Endothelial cell of umbilical vein (primary cell): ENCODE data around the gene NPTX2.

Source experiments
- CTCF ChIP-seq, 2 donors: IDR thresholded peaks; 1 replicate in 1 of 2; 2 replicates in 1 of 2; pipeline ENCODE4 v1.5.1; 2011; ENCODE audit warnings: low read length in 2 of 2, mild to moderate bottlenecking in 2 of 2, moderate library complexity in 2 of 2, control low read depth in 1 of 2, inconsistent platforms in 1 of 2, low read depth in 1 of 2; ENCODE audit not compliant: insufficient read depth in 1 of 2; ENCODE audit errors: extremely low read depth in 1 of 2
- POLR2A ChIP-seq: IDR thresholded peaks from 2 replicates; pipeline ENCODE4 v1.6.1; 2012; ENCODE audit warnings: low read depth, mild to moderate bottlenecking, control low read depth, low read length

GRCh38 chr7:98575878-98576277 lies 41.2 kb upstream of the NPTX2 start:
- TF ChIP-seq POLR2A (no peak), CTCF (IDR thresholded peaks at IDR 0.05; ENCODE audit: extremely low read depth in 1 of 2, insufficient read depth in 1 of 2, low read depth in 1 of 2, low read length in 2 of 2) (no peak)
